ENCODE measurements around the gene TRIM67. TPM values are rescaled to one million over a fixed set of nuclear protein-coding genes. Genes with fewer than 3 reads are reported as not detected.

The TRIM67 gene
- total RNA-seq, 1 experiment from 2014 or later: 0.08 TPM

GRCh38 chr1:231122143-231122542 lies 39.7 kb upstream of the TRIM67 start:
- Histone ChIP-seq H3K36me3 (ENCODE audit: control insufficient read depth, insufficient read depth, low read length) (no peaks in the 10 kb centered on the region), H3K4me1 (ENCODE audit: control insufficient read depth, insufficient read depth, low read length) (no peaks in the 10 kb centered on the region), H3K9me3 (ENCODE audit: control insufficient read depth, insufficient read depth, low read depth, low read length) (no peaks in the 10 kb centered on the region), H3K27ac (ENCODE audit: low read length) (no peak overlapping the region), H3K27me3 (ENCODE audit: control insufficient read depth, insufficient read depth, low read length) (no peaks in the 10 kb centered on the region; the same call in 1 of the 2 replicates), H3K4me3 (ENCODE audit: low read depth in 2 of 2, low read length in 2 of 2) (no peak overlapping the region)
- POLR2A ChIA-PET: interaction anchor here (0.5 kb wide), 1 partner anchor 96 kb away, joined by 5 read pairs; no protein-coding TSS in a partner anchor
- BruUV-seq (replicated peaks): no TSS peak
- CTCF ChIA-PET: no interaction called here
- TF ChIP-seq CTCF (IDR thresholded peaks at IDR 0.05) (no peak), REST (IDR thresholded peaks at IDR 0.05; ENCODE audit: insufficient read depth in 1 of 2, low read depth in 2 of 2, low read length in 1 of 2) (no peak), TCF7L2 (IDR thresholded peaks at IDR 0.05; ENCODE audit: low read depth, low read length) (no peak), SIN3A (IDR thresholded peaks at IDR 0.05; ENCODE audit: borderline replicate concordance, insufficient read depth, low read depth, low read length) (no peak), POLR2AphosphoS5 (IDR thresholded peaks at IDR 0.05; ENCODE audit: low read depth, low read length) (no peak)
- ATAC-seq (no peak), DNase-seq (ENCODE audit: low read depth, low spot score) (no peak)
- intact Hi-C loops (cut with micrococcal nuclease; ENCODE audit: unreplicated experiment): no loop called here
- in situ Hi-C loops (cut with HindIII; ENCODE audit: low pct_unique_long_range_greater_than_20kb, low sequenced_read_pairs): no loop called here

- BruUV-seq (replicated peaks): no TSS peak
- intact Hi-C loops (cut with micrococcal nuclease; ENCODE audit: unreplicated experiment): no loop called here
- CTCF ChIA-PET: no interaction called here
Observed at GRCh38 chr1:231124746-231125145, 37.1 kb upstream of the TRIM67 start.

More at GRCh38 chr1:231124746-231125145, 37.1 kb upstream of the TRIM67 start:
- H3K9me3 ChIP-seq (ENCODE audit: control insufficient read depth, insufficient read depth, low read depth, low read length): no peaks in the 10 kb centered on the region
- ATAC-seq (no peak), DNase-seq (ENCODE audit: low read depth, low spot score) (no peak)
- TF ChIP-seq CTCF (IDR thresholded peaks at IDR 0.05) (no peak), REST (IDR thresholded peaks at IDR 0.05; ENCODE audit: insufficient read depth in 1 of 2, low read depth in 2 of 2, low read length in 1 of 2) (no peak), POLR2AphosphoS5 (IDR thresholded peaks at IDR 0.05; ENCODE audit: low read depth, low read length) (no peak), SIN3A (IDR thresholded peaks at IDR 0.05; ENCODE audit: borderline replicate concordance, insufficient read depth, low read depth, low read length) (no peak), TCF7L2 (IDR thresholded peaks at IDR 0.05; ENCODE audit: low read depth, low read length) (no peak)
- no peaks in the 10 kb centered on the region; the same call in 1 of the 2 replicates for H3K27me3 ChIP-seq (ENCODE audit: control insufficient read depth, insufficient read depth, low read length)
- no peaks in the 10 kb centered on the region for H3K4me1 ChIP-seq (ENCODE audit: control insufficient read depth, insufficient read depth, low read length)
- POLR2A ChIA-PET: no interaction called here
- H3K4me3 ChIP-seq (ENCODE audit: low read depth in 2 of 2, low read length in 2 of 2): no peak overlapping the region
- in situ Hi-C loops (cut with HindIII; ENCODE audit: low pct_unique_long_range_greater_than_20kb, low sequenced_read_pairs): no loop called here
- no peaks in the 10 kb centered on the region for H3K36me3 ChIP-seq (ENCODE audit: control insufficient read depth, insufficient read depth, low read length)
- no peak overlapping the region for H3K27ac ChIP-seq (ENCODE audit: low read length)

Measured in Panc1 (cell line).